HS-5 (cell line): ENCODE data around the gene COPE.

Experiments
- DNase-seq: peaks from one replicate; pipeline ENCODE4 v3.0.0-alpha.2; 2012; ENCODE audit warnings: low read depth

COPE gene

DNA sequence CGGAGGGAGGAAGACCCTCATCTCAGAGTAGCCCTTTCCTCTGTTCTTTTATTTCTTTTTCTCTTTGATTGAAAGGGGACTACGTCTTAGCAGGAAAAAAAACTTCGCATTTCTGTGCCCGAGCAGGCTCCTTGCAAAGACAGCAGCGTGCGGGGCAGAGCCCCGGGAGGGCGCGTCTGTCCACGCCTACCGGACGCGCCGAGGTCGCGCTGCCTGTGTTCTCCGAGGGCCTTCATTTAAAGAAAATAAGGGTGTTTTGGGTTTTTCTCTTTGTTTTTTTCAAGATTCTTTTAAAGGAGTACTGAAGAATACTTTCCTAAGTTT is 52.4 kb downstream of the COPE start:
- DNase-seq: no peak

- DNase-seq: no peak
Observed at GRCh38 chr19:18865973-18866799, 53.0 kb downstream of the COPE start.

- no peak for DNase-seq
Observed at GRCh38 chr19:18865106-18865972, 53.8 kb downstream of the COPE start.

DNA sequence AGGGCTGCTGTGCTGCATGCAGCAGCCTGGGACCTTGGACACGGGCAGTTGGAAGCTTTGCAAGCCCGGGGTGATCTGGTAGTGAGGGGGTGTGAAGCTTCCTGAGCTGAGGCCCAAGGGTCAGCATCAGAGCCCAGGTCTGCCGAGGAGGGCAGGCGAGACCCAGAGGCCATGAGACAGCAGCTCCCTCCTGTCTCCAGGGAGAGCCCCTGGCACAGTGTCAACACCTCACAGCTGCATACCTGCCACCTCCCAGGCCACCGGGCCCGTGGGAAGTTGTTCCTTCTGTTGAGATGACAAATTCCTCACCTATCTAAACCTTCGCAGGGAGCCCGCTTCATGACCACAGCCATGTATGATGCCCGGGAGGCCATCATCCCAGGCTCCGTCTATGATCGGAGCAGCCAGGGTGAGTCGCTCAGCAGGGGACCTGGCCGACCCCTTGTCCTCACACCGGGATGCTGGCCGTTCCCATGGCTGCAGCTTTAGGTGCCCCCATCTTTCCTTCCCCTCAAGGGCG is 55.3 kb downstream of the COPE start:
- no peak for DNase-seq

GRCh38 chr19:18862976-18863842 is 56.0 kb downstream of the COPE start:
- no peak for DNase-seq

DNA sequence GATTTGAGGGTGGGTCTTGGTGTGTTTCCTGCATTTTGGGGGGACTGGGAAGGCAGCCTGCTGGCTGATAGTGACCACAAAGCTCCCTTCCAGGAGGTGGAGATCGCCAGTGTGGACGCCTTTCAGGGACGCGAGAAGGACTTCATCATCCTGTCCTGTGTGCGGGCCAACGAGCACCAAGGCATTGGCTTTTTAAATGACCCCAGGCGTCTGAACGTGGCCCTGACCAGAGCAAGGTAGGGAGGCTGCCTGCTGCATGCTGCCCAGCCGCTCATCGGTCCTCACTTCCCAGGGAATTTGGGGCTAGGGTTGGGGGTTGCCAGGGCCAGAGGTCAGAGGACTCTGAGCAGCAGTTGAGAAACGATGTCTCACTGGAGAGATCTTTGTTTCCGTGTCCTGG is 57.3 kb downstream of the COPE start:
- DNase-seq: no peak

DNA sequence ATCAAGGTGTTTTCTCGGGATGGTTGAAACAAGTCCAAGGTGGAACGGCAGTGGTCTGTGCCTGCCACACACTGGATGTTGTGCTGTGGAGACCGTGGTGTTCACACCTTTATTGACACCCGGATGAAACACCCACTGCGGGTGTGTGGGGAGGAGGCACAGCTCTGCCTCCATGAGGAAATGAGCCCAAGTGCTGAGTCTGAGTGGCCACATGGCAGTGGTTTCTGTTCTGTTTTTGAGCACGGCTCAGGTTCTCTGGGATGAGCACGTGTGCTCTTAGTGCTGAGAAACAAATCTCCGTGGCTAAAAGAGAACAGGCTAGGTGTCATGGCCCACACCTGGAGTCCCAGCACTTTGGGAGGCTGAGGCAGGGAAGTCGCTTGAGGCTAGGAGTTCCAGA is 58.0 kb downstream of the COPE start:
- no peak for DNase-seq

GRCh38 chr19:18860725-18861124 is 58.5 kb downstream of the COPE start:
- DNase-seq: no peak

DNA sequence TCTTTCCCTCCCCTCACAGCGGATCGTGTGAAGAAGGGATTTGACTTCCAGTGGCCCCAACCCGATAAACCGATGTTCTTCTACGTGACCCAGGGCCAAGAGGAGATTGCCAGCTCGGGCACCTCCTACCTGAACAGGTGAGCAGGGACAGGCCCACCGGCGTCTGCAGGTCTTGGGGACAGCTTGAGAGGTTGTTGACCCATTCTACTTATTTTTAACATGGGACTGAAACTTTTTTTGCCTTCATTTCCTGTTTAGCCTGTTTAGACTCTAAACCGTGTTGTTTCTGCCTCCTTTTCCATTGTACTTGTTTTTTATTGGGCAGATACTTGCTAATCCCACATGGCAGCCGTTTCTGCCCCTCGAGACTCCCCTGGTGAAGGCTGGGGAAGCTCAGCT is 58.9 kb downstream of the COPE start:
- no peak for DNase-seq

- no peak for DNase-seq
Observed at GRCh38 chr19:18859676-18860301, 59.4 kb downstream of the COPE start.

- no peak for DNase-seq
Observed at GRCh38 chr19:18858906-18859646, 60.1 kb downstream of the COPE start.

DNA sequence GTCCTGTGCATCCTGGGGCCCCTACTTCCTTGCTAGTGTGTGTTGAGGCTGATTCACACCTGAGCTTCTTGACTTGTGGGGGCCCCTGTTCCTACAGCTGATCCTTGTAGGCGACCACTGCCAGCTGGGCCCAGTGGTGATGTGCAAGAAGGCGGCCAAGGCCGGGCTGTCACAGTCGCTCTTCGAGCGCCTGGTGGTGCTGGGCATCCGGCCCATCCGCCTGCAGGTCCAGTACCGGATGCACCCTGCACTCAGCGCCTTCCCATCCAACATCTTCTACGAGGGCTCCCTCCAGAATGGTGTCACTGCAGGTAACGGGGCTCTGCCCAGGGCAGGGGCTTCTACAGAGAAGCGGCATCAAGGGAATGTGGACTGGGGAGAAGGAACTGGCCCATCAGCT is 62.0 kb downstream of the COPE start:
- no peak for DNase-seq

- no peak for DNase-seq
Observed at GRCh38 chr19:18856385-18857126, 62.6 kb downstream of the COPE start.

GRCh38 chr19:18855647-18856384 is 63.4 kb downstream of the COPE start:
- no peak for DNase-seq

DNA sequence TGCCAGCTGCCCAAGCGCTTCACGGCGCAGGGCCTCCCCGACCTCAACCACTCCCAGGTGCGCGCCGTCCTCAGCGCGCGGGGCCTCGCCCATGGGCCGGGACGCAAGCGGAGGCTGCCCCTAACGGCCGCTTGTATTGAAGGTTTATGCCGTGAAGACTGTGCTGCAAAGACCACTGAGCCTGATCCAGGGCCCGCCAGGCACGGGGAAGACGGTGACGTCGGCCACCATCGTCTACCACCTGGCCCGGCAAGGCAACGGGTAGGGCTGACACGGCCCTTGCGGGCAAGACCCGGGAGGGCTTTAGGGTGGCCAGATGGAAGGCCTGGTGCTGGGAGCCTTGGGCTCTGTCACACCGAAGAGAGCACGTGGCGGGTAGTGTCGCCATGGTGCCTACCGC is 64.2 kb downstream of the COPE start:
- DNase-seq: no peak

DNA sequence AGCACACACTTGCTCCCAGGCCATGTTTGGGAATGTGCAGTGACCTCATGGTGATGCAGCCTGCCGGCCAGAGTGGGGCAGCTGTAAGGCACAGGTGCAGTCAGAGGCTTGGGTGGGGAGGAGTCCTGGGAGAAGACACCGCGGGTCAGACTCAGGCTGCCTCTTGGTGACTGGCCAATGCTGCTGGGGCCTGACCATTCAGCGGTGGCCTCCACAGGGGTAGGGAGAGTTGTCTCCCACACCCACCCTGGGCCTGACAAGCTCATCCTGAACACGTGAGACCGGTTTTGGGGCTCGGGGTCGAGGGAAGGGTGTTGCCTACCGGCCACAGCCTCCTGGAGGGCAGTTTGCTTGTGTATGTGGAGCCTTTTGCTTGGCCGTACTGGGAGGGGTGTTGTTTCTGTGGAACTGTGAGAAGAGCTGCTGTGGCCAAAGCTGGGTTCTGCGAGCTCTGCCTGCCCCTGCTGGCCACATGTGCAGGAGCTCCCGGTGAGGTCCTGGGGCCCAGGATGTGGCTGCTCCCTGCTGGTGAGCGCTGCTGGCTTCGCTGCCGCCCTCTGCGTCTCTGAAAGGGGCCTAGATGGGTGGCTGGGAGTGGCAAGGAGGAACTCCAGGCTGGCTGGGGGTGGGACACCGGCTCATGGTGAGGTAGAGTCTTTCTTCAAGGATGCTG is 65.3 kb downstream of the COPE start:
- DNase-seq: no peak

GRCh38 chr19:18852648-18853047 is 66.5 kb downstream of the COPE start:
- no peak for DNase-seq

DNA sequence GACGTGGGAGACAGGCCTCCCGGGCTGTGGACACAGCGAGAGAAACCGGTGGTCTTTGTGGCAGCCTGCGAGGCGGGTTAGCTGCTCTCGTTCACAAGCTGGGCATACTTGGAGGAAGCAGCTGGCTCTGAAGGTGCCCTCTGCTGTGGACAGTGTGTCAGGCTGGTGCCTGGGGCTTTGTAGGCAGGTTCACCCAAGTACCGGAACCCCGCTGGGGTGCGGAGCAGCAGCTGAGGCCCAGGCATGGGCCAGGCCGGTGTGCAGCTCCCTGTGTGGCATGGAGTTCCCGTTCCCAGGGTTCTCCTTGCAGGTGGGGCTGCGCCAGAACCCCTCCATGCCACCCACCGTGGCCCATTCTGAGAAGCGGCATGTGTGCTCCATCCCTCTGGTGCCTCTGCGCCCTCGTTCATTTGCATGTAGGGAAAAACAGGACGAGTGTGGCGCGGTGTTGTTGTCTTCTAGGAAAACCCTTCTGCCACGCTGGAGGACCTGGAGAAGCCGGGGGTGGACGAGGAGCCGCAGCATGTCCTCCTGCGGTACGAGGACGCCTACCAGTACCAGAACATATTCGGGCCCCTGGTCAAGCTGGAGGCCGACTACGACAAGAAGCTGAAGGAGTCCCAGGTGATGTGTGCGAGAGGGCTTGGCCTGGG is 67.4 kb downstream of the COPE start:
- DNase-seq: no peak
